ENCODE measurements around the gene ASIP.

The ASIP gene

GRCh38 chr20:34310481-34311117 is 69.4 kb downstream of the ASIP start:
- DNase-seq (ENCODE audit: low read depth): no peak
- TF ChIP-seq, protein P1, sequence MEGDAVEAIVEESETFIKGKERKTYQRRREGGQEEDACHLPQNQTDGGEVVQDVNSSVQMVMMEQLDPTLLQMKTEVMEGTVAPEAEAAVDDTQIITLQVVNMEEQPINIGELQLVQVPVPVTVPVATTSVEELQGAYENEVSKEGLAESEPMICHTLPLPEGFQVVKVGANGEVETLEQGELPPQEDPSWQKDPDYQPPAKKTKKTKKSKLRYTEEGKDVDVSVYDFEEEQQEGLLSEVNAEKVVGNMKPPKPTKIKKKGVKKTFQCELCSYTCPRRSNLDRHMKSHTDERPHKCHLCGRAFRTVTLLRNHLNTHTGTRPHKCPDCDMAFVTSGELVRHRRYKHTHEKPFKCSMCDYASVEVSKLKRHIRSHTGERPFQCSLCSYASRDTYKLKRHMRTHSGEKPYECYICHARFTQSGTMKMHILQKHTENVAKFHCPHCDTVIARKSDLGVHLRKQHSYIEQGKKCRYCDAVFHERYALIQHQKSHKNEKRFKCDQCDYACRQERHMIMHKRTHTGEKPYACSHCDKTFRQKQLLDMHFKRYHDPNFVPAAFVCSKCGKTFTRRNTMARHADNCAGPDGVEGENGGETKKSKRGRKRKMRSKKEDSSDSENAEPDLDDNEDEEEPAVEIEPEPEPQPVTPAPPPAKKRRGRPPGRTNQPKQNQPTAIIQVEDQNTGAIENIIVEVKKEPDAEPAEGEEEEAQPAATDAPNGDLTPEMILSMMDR (IDR thresholded peaks at IDR 0.05; ENCODE audit: low read length, missing control alignments): no peak
- no peak overlapping the region for H3K4me3 ChIP-seq (replicated peaks; ENCODE audit: low read depth, low read length)

DNA sequence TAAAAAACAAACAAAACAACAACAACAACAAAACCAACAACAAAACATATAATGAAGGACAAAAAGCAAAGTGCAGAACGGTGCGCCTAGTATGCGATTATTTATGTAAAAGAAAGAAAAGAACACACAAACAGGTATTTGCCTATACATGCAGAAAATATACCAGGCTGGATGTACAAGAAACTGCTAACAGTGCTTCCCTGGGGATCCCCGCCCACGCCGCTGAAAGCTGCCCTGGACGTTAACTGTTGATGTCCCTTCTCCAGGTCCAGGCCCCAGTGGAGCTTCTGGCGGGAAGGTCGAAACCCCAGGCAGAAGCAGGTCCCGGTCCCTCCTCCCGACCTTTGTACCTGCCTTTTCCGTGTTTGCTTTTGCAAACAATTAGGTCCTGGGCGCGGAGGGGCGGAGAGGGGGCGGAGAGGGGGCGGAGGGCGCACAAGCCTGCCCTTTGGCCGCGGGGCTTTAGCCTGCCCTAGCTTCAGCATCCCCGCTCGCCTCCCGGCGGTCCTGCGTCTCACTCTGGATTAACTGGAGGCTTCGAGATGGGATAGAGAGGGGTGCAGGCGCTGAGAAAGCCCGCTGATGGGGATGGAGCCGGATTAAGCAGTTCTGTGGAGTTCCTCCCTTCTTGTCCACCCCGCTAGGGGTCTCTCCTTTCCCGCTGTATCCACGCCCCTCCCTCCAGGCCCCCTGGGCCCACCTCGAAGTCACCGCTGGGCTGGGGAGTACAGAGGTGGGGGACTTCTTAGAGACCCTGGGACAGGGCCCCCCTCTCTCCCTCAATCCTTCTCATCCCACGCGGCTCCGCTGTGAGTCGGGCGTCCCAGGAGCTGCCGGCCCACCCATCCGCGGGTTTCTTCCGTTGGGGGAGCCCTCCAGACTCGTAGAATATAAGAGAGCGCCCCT is 70.1 kb downstream of the ASIP start:
- H3K4me3 ChIP-seq (replicated peaks; ENCODE audit: low read depth, low read length): no peak overlapping the region

GRCh38 chr20:34312024-34312460 is 70.8 kb downstream of the ASIP start:
- DNase-seq (ENCODE audit: low read depth): no peak
- H3K4me3 ChIP-seq (replicated peaks; ENCODE audit: low read depth, low read length): no peak overlapping the region
- TF ChIP-seq, protein P1 (IDR thresholded peaks at IDR 0.05; ENCODE audit: low read length, missing control alignments): no peak

More for the DNA sequence above, 70.1 kb downstream of the ASIP start:
- no peak for DNase-seq (ENCODE audit: low read depth)
- TF ChIP-seq, protein P1 (IDR thresholded peaks at IDR 0.05; ENCODE audit: low read length, missing control alignments): peak; percentile 18

DNA sequence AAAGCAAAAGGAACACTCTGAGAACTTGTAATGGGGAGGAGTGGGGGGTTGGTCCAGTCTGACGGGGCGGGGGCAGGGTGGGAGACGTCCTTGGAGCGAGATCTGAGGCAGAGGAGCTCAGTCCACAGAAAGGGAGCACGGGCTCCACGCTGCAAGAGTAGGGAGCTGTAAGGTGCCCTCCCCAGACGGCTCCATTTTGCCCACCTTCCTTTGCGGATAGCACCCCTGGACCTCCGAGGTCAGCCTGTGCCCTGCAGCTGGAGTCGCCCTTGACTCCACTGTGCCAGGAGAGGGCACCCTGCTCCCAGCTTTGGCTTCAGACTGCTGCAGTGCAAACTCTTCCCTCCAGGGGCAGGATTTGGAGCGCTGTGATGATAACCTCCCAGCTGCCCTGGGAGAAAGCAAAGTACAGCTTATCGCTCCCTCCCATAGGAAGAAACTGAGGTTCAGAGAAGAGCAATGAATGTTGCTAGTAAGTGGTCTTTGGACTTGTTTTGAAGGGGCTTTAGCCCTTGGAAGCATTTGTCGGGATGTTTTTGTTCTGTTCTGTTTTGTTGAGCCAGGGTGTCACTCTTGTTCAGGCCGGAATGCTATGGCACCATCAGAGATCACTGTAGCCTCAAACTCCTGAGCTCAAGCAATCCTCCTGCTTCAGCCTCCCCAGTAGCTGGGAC is 71.5 kb downstream of the ASIP start:
- TF ChIP-seq, protein P1 (IDR thresholded peaks at IDR 0.05; ENCODE audit: low read length, missing control alignments): no peak
- peak overlapping the region; percentile 19 for H3K4me3 ChIP-seq (replicated peaks; ENCODE audit: low read depth, low read length)
- DNase-seq (ENCODE audit: low read depth): peak; percentile 87

DNA sequence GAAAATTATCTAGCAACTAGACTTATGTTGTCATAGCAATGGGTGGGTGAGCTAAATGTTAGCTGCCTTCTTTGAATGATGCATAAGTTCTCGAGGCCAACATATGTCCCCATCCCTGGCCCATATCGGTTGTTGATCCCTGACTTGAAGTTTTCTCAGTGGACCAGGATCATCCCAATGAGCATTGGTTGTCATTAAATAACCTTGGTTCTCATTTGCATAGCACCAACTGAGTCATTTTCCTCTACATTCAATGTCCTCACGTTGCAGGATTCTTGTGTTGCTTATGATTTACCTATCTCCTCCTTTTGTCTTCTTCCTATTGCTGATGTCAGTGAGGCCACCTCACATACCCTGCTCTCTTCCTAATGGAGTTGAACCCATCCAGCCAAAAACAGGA is 74.0 kb downstream of the ASIP start:
- DNase-seq (ENCODE audit: low read depth): no peak
- H3K4me3 ChIP-seq (replicated peaks; ENCODE audit: low read depth, low read length): no peak overlapping the region
- TF ChIP-seq, protein P1 (IDR thresholded peaks at IDR 0.05; ENCODE audit: low read length, missing control alignments): no peak

- peak; percentile 53 for DNase-seq (ENCODE audit: low read depth)
- no peak overlapping the region for H3K4me3 ChIP-seq (replicated peaks; ENCODE audit: low read depth, low read length)
- TF ChIP-seq, protein P1 (IDR thresholded peaks at IDR 0.05; ENCODE audit: low read length, missing control alignments): no peak
Measured at GRCh38 chr20:34316196-34316814, 75.1 kb downstream of the ASIP start.

Measured in fibroblast of pulmonary artery (primary cell).